Osteocyte (in vitro differentiated cells): Measurements from ENCODE around the gene SHROOM3. TPM values are rescaled to one million over a fixed set of nuclear protein-coding genes. Genes with fewer than 3 reads are reported as not detected.

Experiments
- DNase-seq: peaks from one replicate; pipeline ENCODE4 v3.0.0; 2021; ENCODE audit warnings: mixed read lengths; ENCODE audit not compliant: unreplicated experiment; ENCODE audit errors: extremely low spot score
- H3K27ac Mint-ChIP-seq: one replicate; pipeline ENCODE4 v1.8.0; 2021; ENCODE audit warnings: mild to moderate bottlenecking, mixed read lengths; ENCODE audit not compliant: unreplicated experiment
- H3K27me3 Mint-ChIP-seq: one replicate; pipeline ENCODE4 v1.8.0; 2021; ENCODE audit warnings: mixed read lengths; ENCODE audit not compliant: unreplicated experiment
- H3K36me3 Mint-ChIP-seq: one replicate; pipeline ENCODE4 v1.8.0; 2021; ENCODE audit warnings: mixed read lengths; ENCODE audit not compliant: unreplicated experiment
- H3K4me1 Mint-ChIP-seq: one replicate; pipeline ENCODE4 v1.8.0; 2021; ENCODE audit warnings: mixed read lengths; ENCODE audit not compliant: unreplicated experiment
- H3K4me3 Mint-ChIP-seq: one replicate; pipeline ENCODE4 v1.8.0; 2021; ENCODE audit warnings: mild to moderate bottlenecking, moderate library complexity, mixed read lengths; ENCODE audit not compliant: unreplicated experiment
- H3K9me3 Mint-ChIP-seq: one replicate; pipeline ENCODE4 v1.8.0; 2021; ENCODE audit warnings: mixed read lengths; ENCODE audit not compliant: unreplicated experiment
- CTCF ChIP-seq: fragments of 200-600 bp; sonication (generic); IDR thresholded peaks from 2 replicates; pipeline ENCODE4 v1.5.0; 2021; ENCODE audit warnings: antibody characterized with exemption, mild to moderate bottlenecking, moderate library complexity
- total RNA-seq: library from RNA; stranded (reverse); gene quantifications from 2 replicates; pipeline ENCODE4 v1.2.1, GENCODE V29; 2021

The SHROOM3 gene
- total RNA-seq, 1 donor from 2014 or later, result 4.8 TPM

- no peaks in the 10 kb centered on the region for H3K36me3 Mint-ChIP-seq
- no peak overlapping the region for H3K27ac Mint-ChIP-seq
- no peak for DNase-seq
- no peak for TF ChIP-seq CTCF
- H3K9me3 Mint-ChIP-seq, result no peaks in the 10 kb centered on the region
- peaks cover 2% of the 10 kb centered on the region for H3K4me1 Mint-ChIP-seq
- no peak overlapping the region for H3K4me3 Mint-ChIP-seq
- no peaks in the 10 kb centered on the region for H3K27me3 Mint-ChIP-seq
These were observed 238.3 kb downstream of the SHROOM3 start for GRCh38 chr4:76673362-76673761.

- Mint-ChIP-seq H3K4me3 (no peak overlapping the region), H3K9me3 (no peaks in the 10 kb centered on the region), H3K27ac (no peak overlapping the region), H3K36me3 (no peaks in the 10 kb centered on the region), H3K27me3 (no peaks in the 10 kb centered on the region), H3K4me1 (peaks cover 2% of the 10 kb centered on the region)
- no peak for TF ChIP-seq CTCF
- DNase-seq, result no peak
These were observed 240.0 kb downstream of the SHROOM3 start for GRCh38 chr4:76674983-76675382.

GRCh38 chr4:76677571-76678326, 242.7 kb downstream of the SHROOM3 start:
- DNase-seq, result no peak
- H3K27ac Mint-ChIP-seq, result no peak overlapping the region
- H3K36me3 Mint-ChIP-seq, result no peaks in the 10 kb centered on the region
- H3K27me3 Mint-ChIP-seq, result no peaks in the 10 kb centered on the region
- TF ChIP-seq CTCF, result no peak
- H3K4me3 Mint-ChIP-seq, result no peak overlapping the region
- H3K9me3 Mint-ChIP-seq, result no peaks in the 10 kb centered on the region
- peaks cover 2% of the 10 kb centered on the region for H3K4me1 Mint-ChIP-seq

- H3K27me3 Mint-ChIP-seq, result peaks cover 8% of the 10 kb centered on the region
- DNase-seq, result no peak
These were observed 244.7 kb downstream of the SHROOM3 start for GRCh38 chr4:76679691-76680090.

More at GRCh38 chr4:76679691-76680090, 244.7 kb downstream of the SHROOM3 start:
- H3K4me3 Mint-ChIP-seq, result no peak overlapping the region
- no peaks in the 10 kb centered on the region for H3K9me3 Mint-ChIP-seq
- no peak overlapping the region for H3K27ac Mint-ChIP-seq
- TF ChIP-seq CTCF, result no peak
- H3K4me1 Mint-ChIP-seq, result peaks cover 2% of the 10 kb centered on the region
- peaks cover 2% of the 10 kb centered on the region for H3K36me3 Mint-ChIP-seq
